Measurements from ENCODE around the gene BANP.

The BANP gene

DNA sequence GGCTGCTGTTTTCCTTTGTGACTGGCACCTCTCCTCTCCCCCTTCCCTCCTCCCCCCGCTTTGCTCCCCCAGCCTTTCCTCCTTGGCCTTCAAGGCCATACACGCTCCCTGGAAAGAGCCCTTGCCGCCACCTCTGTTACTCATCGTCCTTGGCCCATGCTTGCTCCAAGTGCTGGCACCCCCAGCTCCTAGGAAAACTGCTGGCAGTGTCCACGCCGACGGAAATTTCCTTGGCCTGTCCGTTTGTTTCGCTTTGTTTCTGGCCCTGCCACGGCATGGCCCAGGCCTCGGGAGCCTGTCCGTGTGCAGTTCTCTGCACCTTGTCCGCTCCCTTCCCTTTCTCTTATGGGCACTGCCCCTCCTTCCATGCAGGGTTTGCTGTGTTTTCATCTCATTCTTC lies 32.9 kb upstream of the BANP start:
- TF ChIP-seq, protein P1, sequence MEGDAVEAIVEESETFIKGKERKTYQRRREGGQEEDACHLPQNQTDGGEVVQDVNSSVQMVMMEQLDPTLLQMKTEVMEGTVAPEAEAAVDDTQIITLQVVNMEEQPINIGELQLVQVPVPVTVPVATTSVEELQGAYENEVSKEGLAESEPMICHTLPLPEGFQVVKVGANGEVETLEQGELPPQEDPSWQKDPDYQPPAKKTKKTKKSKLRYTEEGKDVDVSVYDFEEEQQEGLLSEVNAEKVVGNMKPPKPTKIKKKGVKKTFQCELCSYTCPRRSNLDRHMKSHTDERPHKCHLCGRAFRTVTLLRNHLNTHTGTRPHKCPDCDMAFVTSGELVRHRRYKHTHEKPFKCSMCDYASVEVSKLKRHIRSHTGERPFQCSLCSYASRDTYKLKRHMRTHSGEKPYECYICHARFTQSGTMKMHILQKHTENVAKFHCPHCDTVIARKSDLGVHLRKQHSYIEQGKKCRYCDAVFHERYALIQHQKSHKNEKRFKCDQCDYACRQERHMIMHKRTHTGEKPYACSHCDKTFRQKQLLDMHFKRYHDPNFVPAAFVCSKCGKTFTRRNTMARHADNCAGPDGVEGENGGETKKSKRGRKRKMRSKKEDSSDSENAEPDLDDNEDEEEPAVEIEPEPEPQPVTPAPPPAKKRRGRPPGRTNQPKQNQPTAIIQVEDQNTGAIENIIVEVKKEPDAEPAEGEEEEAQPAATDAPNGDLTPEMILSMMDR (IDR thresholded peaks at IDR 0.05; ENCODE audit: insufficient read depth, missing control alignments): no peak
- FAIRE-seq (no peak), DNase-seq (ENCODE audit: insufficient read length, low spot score) (no peak)

DNA sequence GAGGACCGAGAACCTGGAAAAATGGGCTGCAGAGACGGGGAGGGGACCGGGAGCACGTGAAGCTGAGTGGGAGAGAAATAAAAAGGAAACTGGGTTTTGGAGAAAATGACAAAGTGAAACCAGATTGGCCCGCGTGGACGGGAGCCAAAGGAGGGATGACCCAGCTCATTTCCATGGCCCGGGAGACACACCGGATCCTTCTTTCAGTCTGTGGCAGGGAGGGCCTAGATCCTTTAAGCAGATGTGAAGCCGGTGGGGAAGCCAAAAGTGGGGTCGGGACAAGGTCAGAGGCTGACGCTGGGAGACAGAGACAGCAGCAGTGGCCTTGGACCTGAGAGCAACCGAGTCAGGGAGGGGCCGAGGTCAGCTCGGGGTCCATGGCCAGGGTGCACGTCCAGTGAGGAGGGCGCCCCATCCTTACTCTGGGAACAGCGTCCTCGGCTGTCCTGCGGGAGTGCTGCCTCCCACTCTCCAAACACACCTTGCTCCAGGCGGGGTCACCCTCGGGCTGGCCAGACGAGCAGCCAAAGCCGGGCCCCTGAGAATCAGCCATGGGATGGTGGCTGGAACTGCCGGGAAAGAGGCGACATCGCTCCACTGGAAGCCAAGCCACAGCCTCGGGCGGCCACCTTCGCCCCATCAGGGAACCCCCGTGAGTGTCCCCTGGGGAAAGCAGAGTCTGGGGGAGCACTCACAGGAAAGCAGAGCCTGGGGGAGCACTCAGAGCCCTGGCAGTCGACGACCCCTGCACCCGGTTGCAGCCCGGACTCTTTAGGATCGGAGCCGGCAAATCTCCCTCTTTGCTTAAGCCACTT lies 32.2 kb upstream of the BANP start:
- DNase-seq (ENCODE audit: insufficient read length, low spot score) (no peak), FAIRE-seq (no peak)
- TF ChIP-seq, protein P1 (IDR thresholded peaks at IDR 0.05; ENCODE audit: insufficient read depth, missing control alignments): no peak

DNA sequence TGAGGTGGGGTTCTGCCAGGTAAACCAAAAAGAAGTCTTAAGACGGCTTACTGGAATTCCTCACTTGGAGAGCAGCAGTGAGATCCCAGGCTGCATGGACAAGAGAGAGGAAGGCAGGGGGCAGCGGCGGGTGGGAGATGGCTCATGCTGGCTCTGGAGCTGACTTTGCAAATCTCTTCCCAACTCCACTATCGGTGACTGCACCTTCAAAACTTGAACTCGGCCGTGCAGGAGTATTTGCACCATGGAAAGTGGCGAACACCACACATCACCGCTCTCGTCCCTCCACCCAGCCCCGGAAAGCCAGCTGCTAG lies 31.6 kb upstream of the BANP start:
- no peak for FAIRE-seq

DNA sequence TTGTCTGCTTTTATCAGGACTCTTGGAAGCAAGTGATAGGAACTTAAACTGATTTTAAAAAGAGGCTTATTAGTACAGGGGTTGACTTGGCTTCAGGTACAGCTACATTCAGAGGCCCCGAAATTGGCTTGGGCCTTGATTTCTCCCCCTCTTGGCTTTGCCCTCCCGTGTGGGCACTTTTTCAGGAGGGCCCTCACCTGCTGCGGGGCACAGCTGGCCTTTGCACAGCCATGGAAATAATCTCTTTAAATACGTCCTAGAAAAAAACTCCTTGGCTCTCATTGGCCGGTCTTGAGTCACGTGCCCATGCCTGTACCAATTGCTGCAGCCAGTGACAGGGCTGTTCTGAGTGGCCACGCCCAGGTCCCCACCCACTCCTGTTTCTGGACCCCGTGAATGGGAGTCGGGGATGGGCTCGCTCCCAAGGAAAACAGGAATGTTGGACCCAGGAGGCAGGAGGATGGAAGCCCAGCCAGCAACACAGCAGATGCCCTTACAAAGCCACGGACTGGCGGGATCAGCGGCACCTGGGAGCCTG lies 29.9 kb upstream of the BANP start:
- TF ChIP-seq, protein P1 (IDR thresholded peaks at IDR 0.05; ENCODE audit: insufficient read depth, missing control alignments): no peak
- FAIRE-seq (no peak), DNase-seq (ENCODE audit: insufficient read length, low spot score) (no peak)

More for the DNA sequence above, 31.6 kb upstream of the BANP start:
- no peak for DNase-seq (ENCODE audit: insufficient read length, low spot score)
- TF ChIP-seq, protein P1 (IDR thresholded peaks at IDR 0.05; ENCODE audit: insufficient read depth, missing control alignments): no peak

DNA sequence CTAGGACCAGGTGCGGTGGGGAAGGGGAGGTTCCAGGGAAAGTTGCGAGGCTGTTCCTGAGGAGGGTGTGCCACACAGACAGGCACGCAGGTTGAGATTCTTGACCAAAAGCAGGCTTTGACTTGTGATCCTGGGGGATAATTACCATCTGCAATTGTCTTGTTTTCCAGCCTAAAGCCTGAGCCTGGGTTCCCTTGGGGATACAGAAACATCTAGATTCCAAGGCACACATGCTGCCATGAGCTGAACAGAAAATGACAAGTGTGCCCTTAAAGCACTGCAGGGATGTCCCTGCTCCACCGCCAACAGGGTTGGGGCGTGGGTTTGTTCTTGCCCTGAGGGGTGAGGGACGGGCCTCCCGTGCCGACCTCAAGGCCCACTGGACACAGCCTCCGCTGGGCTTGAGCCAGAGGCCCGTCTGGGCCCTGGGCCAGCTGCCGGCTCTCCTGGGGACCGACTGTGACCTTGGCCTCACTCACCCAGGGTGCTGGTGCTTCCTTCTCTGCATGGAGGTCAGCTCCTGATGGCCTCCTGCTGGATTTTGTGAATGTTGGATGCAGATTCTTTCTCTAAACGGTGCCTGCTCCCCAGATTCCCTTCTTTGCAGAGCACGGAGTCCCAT lies 28.9 kb upstream of the BANP start:
- TF ChIP-seq, protein P1 (IDR thresholded peaks at IDR 0.05; ENCODE audit: insufficient read depth, missing control alignments): no peak
- DNase-seq (ENCODE audit: insufficient read length, low spot score) (no peak), FAIRE-seq (no peak)

DNA sequence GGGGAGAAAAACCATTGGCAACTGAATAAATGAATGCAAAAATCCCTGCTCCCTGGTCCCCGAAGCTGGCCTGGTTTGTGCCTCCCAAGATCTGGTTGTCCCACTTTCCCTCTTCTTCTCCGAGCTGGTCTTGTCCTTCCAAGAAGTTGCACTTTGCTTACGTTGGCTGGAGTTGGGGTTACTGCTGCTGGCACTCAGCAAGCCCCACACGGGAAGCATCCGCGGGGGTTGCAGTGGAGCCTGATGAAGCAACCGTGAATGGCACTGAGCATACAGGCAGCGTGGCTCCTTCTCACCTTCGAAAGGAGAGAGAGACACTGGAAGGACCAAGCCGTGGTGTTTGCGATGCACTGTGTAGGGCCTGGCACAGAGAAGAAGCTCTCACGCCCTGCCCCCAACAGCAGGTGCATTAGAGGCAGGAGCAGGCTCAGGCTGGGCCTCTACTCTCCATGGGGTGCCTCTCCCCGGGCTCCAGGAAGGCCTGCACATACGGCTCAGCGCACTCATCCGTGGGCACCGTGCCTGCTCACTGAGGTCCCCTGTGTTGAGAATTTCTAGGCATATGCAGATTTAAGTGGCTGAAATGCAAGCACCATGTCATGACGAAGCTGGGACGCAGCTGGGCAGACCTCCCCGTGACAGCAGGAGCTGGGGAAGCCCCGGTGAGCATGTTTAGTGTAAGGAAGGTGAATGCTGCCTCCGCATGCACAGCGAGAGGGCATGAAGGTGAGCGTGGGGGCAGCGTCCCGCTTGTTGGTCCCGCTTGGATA lies 27.0 kb upstream of the BANP start:
- FAIRE-seq (no peak), DNase-seq (ENCODE audit: insufficient read length, low spot score) (no peak)
- TF ChIP-seq, protein P1 (IDR thresholded peaks at IDR 0.05; ENCODE audit: insufficient read depth, missing control alignments): no peak

All from D721Med (cell line).